OCI-LY1 (cell line): Measurements from ENCODE around the gene RAB4A.

Experiments
- EZH2 ChIP-seq: fragments of 200-600 bp; sonication (generic), shearing (Covaris generic); IDR thresholded peaks from 2 replicates; pipeline ENCODE4 v1.8.0; 2017; ENCODE audit warnings: borderline replicate concordance, mixed run types, mild to moderate bottlenecking, antibody characterized with exemption, low read length, moderate library complexity, mixed read lengths
- TF ChIP-seq, protein P1 (sequence below): fragments of 200-600 bp; sonication (generic), shearing (Covaris generic); IDR thresholded peaks from 2 replicates; pipeline ENCODE4 v1.5.1; 2017; ENCODE audit warnings: mild to moderate bottlenecking, antibody characterized with exemption, low read length, moderate library complexity, mixed read lengths

GRCh38 chr1:229238674-229239415 lies 32.1 kb upstream of the RAB4A start:
- TF ChIP-seq, protein P1, sequence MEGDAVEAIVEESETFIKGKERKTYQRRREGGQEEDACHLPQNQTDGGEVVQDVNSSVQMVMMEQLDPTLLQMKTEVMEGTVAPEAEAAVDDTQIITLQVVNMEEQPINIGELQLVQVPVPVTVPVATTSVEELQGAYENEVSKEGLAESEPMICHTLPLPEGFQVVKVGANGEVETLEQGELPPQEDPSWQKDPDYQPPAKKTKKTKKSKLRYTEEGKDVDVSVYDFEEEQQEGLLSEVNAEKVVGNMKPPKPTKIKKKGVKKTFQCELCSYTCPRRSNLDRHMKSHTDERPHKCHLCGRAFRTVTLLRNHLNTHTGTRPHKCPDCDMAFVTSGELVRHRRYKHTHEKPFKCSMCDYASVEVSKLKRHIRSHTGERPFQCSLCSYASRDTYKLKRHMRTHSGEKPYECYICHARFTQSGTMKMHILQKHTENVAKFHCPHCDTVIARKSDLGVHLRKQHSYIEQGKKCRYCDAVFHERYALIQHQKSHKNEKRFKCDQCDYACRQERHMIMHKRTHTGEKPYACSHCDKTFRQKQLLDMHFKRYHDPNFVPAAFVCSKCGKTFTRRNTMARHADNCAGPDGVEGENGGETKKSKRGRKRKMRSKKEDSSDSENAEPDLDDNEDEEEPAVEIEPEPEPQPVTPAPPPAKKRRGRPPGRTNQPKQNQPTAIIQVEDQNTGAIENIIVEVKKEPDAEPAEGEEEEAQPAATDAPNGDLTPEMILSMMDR, result no peak
- no peak for TF ChIP-seq EZH2
